GM03348 (cell line): Measurements from ENCODE around the gene CCNO.

Experiments
- DNase-seq: peaks from one replicate; pipeline ENCODE4 v3.0.0; 2012; ENCODE audit warnings: low spot score

The CCNO gene

GRCh38 chr5:55222985-55223811 is 10.2 kb downstream of the CCNO start:
- DNase-seq = no peak

GRCh38 chr5:55222092-55222984 is 11.1 kb downstream of the CCNO start:
- DNase-seq = no peak

- DNase-seq = peak; percentile 45
Measured at GRCh38 chr5:55220433-55221185, 12.8 kb downstream of the CCNO start.

GRCh38 chr5:55219770-55220169 is 13.6 kb downstream of the CCNO start:
- DNase-seq = no peak

- DNase-seq = no peak
Measured at GRCh38 chr5:55218967-55219366, 14.4 kb downstream of the CCNO start.

GRCh38 chr5:55211184-55211874 is 22.1 kb downstream of the CCNO start:
- DNase-seq = no peak

GRCh38 chr5:55205001-55205400 is 28.4 kb downstream of the CCNO start:
- DNase-seq = no peak

- no peak for DNase-seq
Measured at GRCh38 chr5:55191165-55191564, 42.2 kb downstream of the CCNO start.

- DNase-seq = no peak
Measured at GRCh38 chr5:55188656-55189540, 44.5 kb downstream of the CCNO start.

GRCh38 chr5:55187370-55187769 is 46.0 kb downstream of the CCNO start:
- no peak for DNase-seq
